NCI-H345 (cell line): Measurements from ENCODE around the gene KCNG2.
A peak's percentile ranks its signal among the peaks of the same experiment; 100 is the strongest.

ENCODE experiments used
- DNase-seq: peaks from one replicate; lab custom pipeline; 2025; lab: John Stamatoyannopoulos, UW

KCNG2 gene

DNA sequence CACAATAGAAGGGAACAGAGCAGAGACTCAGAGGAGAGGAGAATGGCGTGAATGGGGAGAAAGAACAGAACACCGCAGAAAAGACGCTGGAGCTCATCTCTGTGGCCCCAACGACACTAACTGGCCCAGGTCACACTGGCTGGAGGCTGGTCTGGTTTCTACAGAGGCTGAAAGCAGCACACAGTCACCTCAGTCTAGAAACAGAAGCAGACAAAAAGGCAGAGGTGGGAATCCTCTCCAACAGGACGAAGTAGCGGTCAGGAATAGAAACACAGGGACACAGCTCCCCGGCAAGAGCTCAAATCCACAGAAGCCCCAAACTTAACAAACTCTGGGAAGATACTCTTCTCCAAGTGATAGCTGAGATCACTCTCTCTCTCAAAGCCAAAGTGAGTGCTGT is 144.5 kb downstream of the KCNG2 start:
- DNase-seq: no peak

DNA sequence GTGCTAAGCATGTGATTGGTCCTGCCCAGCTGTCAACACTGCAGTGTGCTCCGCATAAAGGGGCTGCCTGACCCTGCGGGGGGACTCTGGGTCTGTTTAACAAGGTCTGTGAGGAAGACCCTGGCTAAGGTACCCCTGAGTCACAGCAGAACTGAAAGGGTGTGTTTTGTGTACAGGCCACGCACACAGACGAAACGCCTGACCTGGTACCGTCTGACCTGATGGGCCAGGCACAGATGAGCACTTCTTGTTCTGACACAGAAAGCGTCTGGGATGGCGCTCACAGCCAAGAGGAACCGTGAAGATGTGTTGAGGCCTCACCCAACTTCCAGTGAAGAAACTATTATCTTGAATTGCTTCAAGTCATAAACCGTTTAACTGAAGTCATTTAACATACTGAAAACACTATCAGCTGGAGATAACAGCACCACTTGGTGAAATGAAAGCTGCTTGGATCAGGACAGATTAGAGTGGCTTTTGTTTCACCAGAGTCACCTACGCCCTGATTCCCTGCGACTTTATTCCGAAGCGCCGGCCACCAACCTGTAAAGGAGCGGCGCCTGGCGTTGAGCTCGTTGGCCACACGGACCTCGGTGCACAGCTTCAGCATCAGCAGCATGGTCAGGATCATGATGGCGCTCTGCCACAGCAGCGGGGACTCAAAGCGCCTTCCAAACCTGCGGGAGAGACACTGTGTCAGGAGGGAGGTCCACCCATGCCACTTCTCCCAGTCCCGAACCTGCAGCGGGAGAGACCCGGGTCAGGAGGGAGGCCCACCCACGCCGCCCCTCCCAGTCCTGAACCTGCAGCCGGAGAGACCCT is 145.3 kb downstream of the KCNG2 start:
- no peak for DNase-seq

DNA sequence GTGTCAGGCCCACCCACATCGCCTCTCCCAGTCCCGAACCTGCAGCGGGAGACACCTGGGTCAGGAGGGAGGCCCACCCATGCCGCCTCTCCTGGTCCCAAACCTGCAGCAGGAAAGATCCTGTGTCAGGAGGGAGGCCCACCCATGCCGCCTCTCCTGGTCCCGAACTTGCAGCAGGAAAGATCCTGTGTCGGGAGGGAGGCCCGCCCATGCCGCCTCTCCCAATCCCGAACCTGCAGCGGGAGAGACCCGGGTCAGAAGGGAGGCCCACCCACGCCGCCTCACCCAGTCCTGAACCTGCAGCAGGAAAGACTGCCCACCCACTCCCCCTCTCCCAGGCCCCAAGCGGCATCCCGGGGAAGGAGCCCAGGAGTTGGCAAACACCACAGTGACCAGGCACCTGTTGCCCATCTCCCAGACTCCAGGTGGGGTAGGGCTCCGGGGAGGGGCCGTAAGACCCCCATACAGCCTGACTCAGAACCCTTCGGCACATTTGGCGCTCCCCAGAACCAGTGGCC is 145.9 kb downstream of the KCNG2 start:
- no peak for DNase-seq

DNA sequence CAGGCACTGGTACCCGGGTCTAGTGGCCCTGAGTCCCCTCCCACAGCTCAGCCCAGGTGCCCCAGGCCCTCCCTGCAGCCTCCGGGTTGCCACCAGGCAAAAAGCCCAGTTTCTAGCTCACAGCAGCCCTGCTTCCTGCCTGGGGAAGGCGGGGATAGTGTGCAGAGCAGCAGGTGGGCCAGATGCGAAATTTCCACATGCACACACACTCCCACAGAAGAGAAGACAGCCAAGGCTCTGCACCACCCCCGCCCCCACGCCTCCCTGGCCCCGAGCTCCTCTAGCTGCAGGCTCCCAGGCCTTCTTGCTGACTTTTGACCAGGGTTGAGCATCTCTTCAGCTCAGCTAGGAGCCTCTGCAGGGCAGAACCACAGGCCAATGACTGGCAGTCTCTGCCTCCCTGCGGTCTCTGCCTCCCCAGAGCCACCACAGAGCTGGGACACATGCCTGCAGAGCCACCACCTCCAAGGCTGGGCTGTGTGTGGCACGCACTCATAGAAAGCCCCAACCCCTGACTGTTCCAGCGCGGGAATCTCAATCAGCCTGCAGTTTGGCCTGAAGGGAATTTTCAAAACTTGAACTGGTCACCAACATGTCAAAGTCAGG is 146.5 kb downstream of the KCNG2 start:
- peak; percentile 39 for DNase-seq

DNA sequence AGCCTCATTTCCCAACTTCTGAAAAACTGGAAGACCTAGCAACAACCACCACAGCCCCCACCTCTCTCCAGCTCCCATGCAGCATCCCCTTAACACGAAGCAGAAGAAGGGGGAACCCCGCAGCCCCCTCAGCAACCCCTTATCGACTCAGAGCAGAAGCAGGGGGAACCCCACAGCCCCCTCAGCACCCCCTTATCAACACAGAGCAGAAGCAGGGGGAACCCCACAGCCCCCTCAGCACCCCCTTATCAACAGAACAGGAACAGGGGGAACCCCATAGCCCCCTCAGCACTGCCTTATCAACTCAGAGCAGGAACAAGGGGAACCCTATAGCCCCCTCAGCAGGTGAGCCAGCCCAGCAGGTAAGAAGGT is 147.0 kb downstream of the KCNG2 start:
- DNase-seq: no peak

DNA sequence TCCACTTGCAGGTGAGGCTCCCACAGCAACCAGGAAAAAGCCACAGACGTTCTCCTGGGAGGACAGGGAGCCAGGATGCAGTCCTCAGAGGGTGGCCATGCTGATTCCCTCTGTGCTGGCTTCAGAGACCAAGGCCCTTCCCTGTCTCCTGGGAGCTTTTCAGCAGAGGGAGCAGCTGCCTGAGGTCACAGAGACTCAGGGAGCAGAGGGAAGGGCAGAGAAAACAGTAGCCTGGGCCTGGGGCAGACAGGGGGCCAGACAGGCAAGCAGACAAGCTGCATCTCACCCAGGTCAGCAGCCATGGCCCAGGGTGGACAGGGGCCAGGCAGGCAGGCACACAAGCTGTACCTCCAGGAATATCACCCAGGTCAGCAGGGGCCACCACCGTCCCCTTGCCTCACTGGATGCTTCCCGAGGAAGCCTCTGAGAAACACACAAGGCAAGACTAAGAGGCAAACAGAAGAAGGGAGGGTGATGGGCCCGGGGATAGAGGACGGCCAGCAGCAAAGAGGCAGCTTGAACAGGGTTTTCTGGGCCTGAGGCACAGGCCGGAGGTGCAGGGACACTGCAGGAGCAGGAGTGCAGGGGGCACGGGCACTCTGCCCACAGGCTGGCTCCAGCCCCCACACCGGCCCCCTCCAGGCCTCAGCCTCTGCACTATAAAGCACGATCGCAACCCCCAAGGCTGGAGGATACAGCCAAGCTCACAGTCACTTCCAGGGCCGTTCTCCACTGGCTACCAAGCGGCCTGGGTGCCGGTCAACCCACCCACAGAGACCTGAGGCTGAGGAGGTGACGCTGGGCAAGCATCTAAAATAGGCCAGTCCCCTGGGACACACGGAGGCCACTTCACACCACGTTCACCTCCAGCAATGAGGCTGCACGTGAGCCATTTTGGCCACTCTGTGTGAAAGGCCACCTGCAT is 147.6 kb downstream of the KCNG2 start:
- no peak for DNase-seq

DNA sequence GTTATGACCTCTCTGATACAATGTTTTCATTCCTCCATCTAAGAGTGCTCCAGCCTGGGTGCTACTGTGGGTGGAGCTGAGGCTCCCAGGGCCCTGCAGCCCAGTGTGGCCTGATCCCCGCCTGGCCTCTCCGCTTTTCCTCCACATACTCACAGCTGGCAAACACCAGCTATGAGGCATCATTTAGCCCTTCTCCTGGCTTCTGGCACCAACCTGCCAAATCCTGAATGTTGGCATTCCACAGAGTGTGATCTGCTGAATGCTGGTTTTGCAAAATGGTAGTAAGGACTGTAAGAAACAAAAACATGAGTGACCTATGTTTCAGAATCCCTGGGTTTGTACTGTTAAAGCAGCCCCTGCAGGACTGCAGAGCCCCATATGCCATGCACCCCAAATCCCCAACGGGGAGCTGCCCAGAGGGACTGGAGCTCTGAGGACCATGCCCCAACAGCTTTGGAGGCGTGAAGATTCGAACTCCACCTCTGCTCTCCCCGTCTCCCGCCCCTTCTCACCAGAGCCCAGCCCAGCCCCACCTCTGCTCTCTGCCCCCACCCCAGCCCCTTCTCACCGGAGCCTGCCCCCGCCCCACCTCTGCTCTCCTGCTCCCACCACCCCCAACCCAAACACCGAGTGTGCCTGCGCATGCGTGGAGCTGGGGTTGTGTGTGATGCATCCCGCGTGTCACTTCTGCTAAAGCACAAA is 149.5 kb downstream of the KCNG2 start:
- no peak for DNase-seq

DNA sequence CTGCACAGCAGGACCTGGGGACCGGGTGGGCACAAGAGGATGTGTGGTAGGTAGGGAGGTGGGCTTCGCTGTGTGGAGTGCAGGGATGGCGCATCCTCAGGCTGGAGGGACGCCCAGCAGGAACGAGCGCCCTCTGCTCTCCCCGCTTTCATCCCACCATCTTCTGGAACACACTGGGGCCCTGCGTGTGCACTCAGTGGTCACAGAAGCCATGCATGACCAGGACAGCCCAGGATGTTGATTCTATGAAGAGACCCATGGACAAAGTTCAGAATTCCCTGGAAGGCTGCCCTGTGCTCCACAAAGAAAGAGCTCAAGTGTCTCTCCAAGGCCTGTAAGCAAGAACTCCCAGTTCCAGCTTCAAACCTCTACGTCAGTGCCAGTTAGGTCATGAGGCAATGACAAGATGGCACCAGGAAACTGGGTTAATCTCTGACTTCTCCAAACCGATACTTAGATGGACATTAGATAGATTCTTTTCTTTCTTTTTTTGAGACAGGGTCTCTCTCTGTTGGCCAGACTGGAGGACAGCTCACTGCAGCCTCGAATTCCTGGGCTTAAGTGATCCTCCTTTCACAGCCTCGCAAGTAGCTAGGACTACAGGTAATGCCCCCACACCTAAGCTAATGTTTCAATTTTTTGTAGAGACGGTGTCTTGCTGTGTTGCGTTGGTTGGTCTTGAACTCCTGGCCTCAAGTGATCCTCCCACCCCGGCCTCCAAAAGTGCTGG is 150.3 kb downstream of the KCNG2 start:
- no peak for DNase-seq

DNA sequence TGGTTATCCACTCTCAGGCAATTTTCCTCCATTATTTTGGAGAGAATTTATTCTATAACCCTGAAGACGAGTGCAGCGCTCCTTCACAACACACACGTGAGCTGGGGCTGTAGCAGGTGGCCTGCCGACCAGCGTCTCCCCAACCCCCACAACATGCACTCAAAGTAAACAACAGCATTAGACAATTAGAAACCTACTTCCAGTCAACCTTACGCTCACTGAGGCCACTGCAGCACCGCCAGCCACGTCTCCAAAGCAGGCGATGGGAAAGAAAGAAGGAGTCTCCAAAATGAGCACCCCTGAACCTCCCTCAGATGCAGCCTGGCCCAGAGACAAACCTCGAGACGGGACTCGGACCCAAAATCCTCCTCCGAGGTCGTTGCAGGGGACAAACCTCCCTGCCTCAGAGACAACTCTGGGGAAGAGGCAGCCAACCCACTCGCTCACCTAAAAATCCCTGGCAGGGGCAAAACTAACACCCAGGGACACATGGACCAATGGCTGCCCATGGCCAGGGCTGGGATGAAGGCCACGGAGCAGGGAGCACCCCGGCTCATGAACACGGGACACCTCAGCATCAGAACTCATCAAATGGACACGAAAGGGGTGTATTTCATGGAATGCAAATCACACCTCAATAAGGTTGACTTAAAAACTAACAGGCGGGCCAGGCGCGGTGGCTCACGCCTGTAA is 151.1 kb downstream of the KCNG2 start:
- DNase-seq: no peak
